ENCODE measurements around the gene PAPPA.

The PAPPA gene

DNA sequence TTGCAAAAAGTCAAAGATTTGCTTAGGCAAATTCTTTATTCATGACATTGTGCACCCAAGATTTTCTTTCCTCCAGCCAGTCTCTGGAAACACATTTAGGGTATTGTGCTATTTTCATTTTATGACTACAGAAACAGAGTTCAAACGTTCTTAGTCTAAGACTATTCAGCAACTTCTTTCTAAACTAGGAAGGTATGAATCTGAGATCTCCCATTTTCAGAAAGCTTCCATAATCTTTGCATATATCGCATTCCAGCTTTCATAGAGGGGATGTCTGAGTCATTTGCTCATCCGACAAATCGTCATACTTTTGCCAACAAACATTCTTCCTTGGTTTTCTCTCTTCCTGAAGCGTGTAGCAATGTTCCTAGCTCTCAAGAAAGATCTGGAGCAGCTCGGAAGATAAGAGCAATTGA, 1.6 kb upstream of the PAPPA start:
- peak; percentile 82 for DNase-seq (ENCODE audit: low read depth)

DNA sequence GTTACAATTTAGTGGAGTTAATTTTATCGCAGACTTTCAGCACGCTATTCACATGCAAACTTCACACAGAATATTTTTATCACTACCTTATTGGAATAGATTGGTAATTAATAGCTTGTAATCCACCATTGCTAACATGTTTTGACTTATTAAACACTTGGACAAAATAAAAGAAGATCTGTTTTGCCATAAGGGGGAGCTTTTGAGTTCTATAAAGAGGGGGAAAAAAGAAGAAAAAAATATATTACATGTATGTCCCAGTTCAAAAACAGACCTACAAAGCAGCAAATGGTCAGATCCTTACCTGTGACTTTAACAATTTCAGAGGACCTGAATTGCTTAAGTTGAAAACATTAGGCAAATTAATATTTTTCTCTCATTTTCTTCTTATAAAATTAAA, 1.2 kb upstream of the PAPPA start:
- no peak for DNase-seq (ENCODE audit: low read depth)

DNA sequence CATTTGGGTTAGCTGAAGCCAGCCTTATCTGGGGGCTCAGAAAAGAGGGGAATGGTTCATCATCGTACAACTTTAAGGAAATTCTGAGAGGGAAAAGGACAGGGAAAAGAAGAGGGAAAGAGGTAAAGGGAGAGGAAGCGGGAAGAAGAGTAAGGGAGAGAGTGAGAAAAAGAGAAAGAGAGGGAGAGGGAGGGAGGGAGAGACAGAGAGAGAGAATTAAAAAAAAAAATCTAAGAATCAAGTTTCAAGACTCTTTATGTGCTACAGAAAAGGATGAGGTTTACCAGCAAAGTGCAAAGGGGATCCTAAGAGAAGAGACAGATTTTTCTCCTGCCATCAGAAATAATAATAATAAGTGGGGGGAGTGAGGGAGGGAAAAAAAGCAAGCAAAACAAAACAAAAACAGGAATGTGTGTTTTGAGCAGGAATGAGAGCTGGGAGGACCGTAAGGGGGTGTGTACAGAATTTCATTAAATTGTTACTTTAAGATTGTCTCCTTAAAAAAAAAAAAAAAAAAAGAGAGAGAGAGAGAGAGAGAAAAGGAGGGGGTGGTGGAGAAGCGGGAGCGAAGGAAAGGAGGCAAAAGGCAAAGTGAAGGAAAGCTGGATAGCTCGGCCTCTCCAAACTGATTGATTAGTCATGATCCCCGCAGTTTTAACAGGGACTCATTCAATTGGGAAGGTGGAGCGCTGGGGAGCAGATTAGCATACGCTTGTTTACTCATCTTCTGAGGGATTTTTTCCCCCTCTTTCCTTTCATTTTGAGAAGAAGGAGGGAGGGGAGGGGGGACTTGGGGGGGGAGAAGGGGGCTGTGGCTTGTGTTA, 438 bp upstream of the PAPPA start:
- DNase-seq (ENCODE audit: low read depth), result no peak

DNA sequence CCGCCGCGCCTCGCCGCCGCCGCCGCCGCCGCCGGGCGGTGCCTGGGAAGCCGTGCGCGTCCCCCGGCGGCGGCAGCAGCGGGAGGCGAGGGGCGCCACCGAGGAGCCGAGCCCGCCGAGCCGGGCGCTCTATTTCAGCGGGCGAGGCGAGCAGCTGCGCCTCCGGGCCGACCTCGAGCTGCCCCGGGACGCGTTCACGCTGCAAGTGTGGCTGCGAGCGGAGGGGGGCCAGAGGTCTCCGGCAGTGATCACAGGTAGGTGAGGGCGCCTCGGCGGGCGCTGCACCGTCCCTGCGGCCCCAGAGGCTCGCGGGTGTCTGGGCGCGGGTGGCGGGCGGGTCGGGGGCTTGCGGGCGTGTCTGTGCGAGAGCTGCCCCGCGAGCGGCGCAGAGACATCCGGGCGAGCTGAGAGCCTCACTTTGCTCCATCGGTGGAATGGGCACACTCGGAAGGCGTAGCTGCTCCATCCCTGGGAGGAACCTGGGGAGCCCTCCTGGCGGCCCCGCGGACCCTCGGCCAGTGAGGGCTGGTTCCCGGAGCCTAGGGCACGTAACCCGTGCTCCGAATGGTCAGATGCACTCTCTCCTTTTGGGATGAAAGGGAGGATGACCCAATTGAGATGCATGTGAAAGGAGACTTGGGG, 864 bp downstream of the PAPPA start:
- DNase-seq (ENCODE audit: low read depth), result no peak

DNA sequence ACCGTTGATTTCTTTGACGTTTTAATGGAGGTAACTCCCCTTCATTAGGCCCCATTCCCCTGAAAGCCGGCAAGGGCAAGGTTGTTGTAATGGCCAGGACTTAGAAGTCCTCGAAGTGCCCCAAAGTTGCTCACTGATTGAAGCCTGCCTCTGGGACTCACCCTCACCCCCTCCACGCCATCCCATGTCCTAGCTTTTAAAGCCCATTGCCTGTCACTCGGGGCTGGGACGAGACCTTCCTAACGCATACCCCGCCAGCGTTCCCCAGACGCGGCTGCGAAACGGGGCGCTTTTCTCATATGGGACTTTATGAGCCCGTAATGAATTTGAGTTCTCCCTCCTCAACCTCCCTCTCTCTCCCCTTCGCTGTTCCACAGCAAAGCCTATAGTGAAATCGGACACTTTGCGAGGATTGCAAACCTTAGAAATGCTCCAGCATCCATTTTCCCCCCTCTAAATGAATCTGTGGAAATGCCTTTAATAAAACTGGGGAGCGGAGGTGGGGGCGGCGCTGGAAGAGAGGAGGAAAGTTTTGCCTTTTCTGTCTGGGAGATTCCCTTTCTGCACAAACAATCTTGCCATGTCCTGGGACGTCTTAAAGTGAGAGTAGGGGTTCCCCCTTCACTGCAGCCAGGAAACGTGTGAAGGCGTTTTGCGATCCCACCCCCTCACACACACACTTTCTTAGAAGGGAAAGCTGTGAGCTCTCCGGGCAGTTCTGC, 1.5 kb downstream of the PAPPA start:
- DNase-seq (ENCODE audit: low read depth), result no peak

DNA sequence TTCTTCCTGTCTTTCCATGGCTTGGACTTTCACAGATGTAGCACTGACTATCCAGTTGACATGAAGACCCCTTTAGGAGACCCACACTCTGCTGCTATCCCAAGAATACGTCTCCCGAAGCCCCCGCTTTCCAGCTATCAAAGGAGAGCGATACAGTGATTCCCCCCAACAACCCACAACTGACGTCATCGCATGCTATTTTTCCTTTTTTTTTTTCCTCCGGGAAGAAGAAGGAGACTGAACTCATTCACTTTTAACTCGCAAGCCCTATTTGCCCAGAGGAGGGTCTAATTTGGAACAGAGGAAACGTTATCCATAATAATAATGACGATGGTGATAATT, 2.1 kb downstream of the PAPPA start:
- DNase-seq (ENCODE audit: low read depth), result no peak

DNA sequence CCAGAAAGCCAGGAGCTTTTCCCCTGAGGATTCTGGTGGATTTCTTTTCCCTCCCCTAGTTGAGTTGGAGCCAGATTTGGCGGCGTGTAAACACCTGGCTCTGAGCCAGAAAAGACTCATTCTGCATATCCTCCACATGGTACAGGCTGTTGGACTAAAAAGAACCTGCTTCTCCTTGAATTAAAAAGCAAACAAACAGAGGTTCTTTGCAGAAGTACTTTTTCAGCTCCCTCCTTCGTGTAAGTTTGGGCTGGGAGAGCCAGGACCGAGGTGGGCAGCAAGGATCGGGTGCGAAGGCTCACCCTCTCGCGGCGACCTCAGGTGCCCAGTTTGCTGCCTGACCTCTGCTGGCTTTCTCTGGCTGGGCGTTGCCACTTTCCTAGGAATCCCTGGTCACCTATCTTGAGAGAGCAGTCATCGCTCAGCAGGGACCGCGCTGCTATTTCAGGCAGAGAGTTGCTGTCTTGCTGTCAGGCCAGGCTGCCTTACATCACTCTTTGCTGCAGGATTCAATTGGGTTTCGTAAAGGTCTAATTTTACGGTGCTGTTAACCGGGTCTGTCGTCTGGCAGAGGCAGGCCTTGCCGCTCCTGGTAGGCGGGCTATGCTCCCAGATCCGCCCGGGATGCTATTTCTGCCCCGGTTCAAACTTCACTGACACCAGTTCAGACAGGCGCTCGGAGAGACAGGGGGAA, 3.2 kb downstream of the PAPPA start:
- DNase-seq (ENCODE audit: low read depth), result no peak

DNA sequence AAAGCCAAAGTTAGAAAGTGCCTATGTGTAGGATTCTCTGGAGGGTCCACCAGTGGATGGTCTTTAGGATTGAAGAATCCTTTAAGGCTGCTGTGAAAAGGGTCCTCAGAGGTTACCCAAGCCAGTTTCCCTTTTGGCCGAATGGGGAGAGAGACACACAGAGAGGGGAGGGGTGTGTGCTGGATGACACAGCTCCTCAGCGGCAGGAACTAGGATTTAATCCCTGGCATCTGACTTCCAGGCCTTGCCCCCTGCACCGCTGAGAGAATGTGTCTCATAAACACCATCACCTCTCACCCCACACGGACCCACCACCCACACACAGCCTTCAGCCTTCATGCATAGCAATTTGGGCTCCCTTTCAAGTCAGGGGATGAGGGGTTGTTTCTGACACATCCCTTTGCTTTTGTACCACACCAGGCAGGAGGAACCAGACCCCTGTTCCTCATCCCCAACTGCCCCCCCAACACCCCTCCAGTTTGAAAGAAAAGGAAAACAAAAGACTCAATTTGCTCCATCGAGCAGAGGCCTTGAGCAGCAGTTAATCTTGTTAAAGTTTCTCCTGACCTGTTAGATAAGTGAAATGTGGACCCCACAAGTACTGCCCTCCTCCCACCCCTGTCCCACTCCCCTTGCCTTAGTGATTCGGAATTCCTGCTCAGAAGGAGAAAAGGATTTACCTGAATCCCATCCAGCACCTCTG, 4.0 kb downstream of the PAPPA start:
- DNase-seq (ENCODE audit: low read depth), result no peak

DNA sequence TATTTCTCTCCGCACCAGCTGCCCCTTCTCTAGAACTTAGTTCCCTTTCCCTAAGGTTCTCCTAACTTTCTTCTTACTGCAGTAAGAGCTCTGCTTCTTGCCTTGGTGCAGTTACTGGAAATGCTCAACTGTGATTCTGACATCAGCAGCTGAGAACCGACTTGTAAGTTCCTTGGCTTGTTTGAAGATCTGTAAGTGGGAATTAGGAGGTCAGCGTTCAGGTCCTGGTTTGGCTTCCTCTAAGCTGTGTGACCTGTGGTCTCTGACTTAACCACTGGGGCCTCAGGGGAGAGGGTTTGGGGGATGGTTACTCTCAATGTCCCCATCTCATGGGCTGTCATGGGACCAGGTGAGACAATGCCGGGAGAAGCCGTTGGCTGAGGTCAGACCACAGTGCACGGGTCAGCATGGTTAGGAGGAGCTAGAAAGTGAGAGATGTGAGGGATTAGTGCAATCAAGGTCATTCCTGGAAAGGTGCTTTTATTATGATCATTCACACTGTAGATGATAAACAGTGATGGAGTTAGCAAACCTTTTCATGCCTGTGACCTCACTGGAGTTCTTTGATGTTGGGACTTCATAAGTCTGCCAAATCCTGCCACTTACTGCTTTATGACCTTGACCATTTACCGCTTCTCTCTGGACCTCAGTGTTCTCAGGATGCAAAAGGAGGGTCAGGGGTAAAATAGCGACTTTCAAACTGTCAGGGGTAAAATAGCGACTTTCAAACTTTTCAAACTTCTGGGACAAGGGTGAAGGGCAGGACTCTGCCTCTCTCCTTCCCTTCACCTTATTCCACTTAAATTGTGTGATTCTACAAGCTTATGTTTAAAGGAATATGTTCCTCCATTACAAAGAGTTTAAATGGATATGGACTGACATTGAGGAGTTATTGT, 7.3 kb downstream of the PAPPA start:
- DNase-seq (ENCODE audit: low read depth), result no peak

DNA sequence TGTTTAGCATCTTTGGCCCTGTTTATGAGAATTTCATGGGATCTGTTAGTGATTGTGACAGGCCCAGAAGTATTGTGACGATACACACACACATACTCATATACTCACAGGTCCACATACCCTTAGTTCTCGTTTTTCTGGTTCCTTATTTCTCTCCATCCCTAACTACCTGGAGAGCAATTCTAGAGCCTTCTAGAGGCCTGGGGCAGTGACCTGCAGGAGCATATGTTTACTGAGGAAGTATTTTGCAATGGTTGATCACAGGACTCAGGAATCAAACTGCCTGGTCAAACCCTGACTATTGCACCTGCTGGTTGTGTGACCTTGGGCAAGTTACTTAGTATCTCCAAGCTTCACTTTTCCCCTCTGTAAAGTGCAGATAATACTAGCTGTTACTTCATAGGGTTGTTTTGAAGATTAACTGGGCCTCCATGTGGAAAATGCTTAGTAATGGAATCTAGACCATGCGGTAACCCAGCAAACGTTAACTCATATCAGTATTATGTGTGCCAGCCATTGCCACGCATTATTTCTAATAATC, 8.7 kb downstream of the PAPPA start:
- DNase-seq (ENCODE audit: low read depth), result no peak

DNA sequence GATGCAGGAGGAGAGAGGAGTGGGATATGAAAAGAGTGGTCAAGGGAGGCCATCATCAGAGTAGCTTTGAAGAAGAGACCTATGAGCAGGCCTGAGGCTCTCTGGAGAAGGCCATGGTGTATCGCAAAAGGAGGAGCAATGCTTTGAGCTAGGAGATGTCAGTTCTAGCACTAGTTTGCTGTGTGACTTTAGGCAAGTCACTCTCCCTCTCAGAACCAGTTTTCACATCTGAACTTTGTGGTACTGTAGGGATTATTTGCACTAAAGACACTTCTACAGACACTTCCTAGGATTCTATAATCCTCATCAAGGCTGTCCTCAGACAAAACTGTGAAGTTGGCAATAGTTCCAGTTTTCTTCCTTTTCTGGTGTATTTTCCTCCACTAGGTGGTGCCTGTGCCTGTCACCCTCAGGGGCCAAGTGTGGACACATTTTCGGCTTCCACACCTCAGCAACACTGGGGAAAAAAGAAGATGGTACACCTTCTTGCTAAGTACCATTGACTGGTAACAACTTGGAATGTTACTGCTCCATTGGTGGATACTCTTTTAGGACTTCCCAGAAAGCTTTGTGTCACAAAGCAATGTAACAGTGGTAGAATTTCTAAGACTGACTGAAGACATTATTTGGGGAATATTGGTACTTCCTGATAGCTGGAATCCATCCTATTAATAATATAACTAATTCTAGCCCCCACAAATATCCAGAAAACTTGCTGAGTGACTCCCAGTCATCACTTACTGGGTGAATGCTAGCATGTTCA, 9.9 kb downstream of the PAPPA start:
- no peak for DNase-seq (ENCODE audit: low read depth)

DNA sequence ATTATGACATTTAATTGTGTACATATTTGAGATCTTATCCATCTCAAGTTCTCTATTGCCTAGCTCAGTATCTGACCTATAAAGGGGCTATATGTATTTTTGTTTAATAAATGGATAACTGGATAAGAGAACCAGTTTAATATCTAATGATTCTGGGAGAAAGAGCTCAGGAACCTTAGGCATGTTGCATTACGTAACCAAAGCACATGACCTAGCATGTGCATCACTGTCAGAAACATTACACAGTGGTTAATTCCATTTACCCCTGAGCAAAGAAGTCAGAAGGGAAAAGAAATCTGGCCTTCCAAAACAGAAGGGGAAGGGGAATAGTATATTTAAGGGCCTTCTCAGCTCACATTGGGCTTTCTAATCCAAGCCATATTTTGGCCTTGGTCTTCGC, 12.3 kb downstream of the PAPPA start:
- no peak for DNase-seq (ENCODE audit: low read depth)

DNA sequence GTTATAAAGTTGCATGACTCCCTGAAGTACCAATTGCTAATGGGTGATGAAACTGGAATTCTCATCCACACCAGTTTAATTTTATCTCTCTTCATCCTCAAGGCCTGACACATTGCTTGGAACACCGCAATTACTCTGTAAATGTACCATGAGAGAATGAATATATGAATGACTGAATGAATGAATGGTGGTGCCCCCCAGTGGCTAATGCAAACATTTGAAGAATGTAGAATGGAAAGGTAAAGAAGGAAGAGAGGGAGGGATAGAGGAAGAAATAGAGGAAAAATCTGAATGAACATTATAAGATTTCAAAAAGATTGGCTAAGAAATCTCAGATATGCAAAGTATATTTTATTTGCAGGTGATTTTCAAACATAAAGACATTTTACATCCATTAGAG, 13.1 kb downstream of the PAPPA start:
- DNase-seq (ENCODE audit: low read depth), result no peak

DNA sequence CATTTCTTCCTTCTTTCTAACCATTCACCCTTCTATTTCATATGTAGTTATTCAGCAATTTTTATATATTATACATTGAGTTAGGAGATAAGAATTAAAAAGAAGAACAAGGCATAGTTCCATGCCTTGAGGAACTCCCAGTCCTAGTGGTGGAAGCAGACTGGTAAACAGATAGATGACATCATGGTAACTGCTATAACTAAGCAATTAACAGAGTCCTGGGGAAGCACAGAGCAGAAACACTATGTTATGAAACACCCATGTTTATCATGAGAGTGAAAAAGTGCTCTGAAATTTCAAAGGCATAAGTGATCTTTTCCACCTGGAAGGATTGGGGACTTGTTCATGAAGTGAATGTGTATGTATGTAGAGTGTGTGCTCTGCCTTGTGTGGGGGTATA, 14.6 kb downstream of the PAPPA start:
- DNase-seq (ENCODE audit: low read depth), result no peak

DNA sequence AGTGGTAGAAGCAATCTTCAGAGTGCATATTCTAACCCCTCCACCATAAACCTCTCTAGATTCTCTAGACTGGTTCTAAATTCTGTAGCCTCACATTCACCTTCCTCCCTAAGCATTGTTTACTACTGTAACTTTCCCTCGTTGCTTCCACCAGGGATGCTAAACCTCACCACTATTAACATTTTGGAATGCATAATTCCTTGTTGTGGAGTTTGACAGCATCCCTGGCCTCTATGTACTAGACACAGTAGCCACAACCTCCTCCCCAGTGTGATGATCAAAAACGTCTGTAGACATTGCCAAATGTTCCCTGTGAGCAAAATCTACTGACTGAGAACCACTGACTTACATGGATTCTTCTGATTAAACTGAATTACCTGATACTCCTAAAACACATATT, 18.6 kb downstream of the PAPPA start:
- no peak for DNase-seq (ENCODE audit: low read depth)

DNA sequence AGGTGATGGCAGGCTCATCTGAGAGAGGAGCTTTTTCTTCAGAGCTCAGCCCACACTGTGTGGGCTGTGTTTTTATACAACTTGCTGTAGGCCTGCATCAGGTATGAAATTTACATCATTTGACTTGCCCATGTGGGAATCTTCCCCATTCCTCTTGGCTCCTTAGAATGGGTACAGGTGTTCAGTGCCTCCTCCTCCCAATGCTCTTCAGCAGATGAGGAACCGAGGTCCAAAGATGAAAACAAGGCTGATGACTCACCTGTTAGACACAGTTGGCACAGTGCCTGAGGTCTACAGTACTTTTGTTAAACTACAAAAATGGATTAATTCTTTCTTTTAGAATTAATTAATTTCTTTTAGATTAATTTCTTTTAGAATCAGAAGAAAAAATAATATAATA, 20.8 kb downstream of the PAPPA start:
- no peak for DNase-seq (ENCODE audit: low read depth)

DNA sequence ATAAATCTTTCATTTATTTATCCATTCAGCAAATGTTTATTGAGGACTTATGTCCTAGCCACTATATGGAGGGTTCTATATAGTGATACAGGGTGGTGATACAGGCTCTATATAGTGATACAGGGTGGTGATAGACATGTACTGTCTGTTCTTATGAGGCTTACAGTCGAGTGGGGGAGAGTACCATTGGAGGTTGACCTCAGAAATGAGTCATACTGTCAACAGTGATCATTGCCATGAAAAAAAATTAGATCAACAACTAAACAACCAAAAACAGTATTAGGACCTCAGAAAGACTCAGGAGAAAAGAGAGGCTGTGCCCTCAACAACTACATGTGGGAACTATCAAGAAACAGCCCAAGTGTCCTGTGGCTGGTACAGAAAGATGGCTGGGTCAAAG, 22.0 kb downstream of the PAPPA start:
- no peak for DNase-seq (ENCODE audit: low read depth)

DNA sequence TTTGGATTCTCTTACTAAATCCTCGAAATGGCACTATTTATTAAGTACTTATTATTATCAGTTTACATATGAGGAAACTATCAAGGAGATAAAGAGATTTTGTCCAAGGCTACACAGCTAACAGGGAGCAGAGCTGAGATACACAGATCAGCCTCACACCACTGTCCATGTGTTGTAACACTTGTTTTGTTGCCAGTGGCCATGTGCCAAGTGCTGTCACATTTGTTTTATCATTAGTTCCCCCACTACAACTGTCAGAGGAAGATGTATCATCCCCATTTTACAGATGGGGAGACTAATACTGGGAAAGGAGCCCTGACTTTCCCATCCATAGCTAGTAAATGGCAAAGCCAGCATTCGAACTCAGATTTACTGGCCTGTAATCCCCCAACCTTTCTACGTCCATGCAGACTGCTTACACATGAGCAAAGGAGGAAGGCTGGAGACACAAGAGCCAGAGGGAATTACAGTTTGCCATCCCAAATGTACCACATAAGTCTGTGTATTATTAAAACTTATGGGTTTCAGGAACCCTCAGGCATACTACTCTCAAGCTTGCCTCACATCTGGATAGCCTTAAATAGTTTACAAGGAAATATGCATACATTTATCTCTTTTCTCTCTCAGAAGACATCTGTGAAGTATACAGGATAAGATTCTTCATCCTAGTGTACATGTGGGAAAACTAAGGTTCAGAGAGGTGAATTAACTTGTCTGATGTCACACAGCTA, 25.1 kb downstream of the PAPPA start:
- DNase-seq (ENCODE audit: low read depth), result no peak

DNA sequence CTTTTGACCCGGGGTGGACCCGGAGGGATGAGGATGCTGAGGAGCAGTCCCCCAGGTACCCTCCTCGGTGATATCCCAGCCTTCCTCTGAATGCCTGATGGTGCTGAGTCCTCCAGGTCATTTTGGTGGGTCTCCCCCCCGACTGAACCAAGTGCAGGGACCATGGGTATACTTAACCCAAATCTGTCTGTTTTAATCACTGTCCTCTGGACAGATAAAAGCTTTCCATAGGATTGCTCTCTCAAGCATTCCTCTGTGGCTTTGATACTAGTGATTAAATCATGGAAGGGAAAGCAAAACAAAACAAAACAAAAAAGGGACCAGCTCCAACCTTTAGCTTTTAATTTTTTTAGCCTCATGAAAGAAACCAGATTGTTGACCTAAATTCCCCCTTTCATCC, 26.0 kb downstream of the PAPPA start:
- no peak for DNase-seq (ENCODE audit: low read depth)
